ENCODE results near the gene ZNF335.
"Not testable (repeated sequence)": the region's sequence is repeated elsewhere in the genome, so short reads cannot be mapped to it uniquely, and the experiment has no call there.

The ZNF335 gene

DNA sequence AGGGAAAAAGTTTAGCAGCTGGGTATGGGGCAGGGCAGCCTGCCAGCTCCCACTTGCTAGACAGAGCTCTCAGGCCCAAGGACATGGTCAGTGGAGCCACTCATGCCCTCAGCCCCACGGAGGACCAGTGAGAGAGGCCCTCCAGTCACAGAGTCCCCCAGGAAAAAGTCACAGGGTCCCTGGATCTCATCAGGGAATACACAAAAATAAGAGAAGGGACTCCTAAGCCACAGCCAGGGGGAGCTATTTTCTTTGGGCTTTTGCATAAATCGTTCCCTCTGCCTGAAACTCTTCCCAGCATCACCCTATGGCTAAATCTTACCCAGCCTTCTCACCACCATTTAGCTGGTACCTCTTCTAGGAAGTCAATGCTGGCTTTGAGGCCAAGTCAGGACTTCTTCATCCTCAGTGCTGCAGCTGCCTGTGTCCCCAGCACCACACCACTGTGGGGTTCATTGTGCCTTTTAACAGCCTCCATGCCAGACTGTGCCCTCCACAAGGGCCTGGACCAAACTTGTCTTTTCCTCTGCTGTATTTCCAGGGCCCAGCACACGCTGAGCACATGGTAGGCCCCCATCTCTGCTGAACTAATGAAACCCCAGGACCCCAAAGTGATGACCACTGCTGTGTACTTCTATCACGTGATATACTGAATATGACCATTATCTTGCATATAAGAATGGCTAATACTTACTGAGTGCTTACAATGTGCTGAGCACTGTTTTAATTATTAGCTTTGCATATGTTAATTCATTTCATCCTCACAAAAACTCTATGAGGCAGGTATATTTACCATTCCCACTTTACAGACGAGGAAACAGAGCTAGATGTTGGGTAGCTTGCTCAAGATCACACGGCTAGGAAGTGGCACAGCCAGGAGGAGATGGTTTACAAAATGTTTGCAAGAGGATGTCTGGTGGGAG, 2.0 kb downstream of the ZNF335 start:
- DNase-seq: peak; percentile 45

DNA sequence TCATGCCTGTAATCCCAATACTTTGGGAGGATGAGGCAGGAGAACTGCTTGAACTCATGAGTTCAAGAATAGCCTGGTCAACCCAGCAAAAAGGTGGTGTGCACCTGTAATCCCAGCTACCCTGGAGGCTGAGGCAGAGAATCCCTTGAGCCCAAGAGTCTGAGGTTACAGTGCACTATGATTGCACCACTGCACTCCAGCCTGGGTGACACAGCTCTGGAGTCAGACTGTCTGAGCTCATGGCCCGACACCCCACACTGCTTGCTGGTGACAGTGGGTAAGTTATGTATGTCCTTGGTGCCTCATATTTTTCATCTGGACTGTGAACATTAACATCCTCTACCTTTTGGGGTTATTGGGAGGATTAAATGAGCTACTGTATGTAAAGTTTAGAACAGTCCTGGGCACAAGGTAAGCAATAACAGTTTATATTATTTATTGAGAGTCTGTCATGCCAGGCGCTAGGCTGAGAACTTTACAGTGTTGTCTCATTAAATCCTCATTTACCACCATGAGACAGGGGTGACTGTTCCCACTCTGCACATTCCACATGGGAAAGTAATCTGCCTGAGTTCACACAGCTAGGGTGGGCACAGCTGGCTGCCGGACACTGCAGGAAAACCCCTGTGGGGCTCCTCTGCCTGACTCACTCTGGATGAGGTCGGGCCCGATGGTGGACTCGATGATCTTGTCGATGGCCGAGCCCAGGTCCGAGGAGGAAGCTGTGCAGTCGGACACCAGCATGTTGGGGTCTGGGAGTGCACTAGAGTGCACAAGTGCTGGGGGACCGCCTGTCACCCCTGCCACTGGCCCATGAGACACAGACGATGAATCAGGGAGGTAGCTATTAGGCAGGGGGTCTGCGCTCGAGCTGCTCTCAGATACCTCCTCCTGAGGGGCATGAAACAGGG, 2.9 kb downstream of the ZNF335 start:
- no peak for DNase-seq

DNA sequence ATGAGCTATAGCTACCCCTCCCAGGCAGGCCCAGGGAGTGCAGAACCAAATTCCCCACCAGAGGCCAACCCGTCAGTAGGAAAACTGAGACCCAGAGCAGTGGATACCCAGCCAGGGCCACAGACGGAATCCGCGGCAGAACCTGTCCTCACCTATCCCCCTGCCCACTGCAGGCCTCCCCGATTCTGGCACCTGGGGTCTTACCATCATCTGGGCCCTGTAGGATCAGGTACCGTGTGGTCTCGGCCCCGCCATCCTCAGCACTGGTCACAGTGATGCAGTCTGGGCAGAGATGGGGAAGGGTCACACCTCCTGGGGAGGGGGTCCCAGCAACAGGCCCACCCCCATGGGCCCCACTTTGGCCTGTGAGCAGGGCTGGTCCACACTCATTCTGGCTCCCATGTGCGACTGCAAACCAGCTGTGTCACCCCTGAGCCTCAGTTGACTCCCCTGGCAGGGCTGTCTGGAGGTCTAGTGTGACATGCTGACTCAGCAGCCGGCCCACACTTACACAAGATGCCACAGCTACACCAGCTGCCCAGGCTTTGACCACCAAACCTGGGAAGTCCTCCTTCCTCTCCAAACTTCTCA, 3.8 kb downstream of the ZNF335 start:
- no peak for DNase-seq

DNA sequence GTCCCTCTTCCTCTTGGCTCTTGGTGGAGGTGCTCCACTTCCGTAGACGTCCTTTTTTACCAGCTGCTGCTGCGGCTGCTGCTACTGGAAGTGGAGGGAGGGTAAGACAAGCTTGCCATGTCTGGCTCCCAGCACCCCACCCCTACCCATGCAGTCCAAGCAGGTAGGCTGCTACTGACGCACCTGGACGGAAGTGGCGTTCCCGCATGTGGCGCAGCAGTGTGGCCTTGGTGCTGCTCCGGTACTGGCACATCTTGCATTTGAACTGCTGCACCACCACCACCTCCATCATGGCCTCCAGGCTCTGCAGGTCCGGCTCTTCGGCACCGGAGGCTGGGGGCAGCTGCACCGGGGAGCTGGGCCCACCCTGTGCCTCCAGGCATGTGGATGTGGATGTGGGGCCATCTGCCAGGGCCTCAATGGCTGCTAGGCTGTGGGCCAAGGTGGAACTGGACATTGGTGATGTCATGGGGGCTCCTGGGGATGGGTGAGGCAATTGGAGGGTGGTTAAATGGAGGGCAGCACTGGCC, 4.4 kb downstream of the ZNF335 start:
- DNase-seq: no peak

DNA sequence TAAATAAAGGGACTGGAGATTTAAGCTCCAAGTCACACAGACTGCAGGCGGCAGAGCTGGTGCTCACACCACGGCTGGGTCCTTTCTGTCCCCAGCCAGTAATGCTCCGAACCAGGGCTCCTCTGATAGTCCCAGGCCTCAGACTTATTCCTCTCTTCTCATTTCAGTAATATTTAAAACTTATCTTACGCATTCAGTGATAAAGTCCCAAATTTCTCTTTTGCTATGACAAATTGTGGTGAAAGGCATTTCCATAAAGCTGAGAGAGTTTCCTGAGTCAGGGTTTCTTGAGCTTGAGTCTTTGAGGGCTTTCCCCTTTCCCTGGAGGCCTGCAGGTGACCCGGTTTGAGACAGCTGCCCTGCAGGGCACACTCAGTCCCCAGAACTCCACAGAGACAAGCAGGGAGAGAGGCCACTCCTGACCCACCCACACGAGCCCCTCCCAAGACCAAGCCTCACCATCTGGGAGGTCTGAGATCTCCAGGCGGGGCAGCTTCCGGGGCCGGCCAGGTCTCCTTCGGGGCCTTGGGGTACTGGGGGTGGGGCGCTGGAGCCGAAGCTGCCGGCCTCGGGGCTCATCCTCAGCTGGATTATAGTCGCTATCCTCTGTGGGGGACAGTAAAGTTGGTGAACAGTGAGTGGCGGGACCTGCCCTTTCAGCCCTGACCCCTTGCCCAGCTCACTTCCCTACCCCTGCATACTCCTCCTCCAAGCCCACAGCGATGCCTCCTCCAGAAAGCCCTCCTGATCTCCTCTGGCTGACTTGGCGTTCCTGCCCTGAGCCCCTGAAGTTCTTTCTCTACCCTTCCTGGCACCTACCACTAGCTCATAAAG, 6.6 kb downstream of the ZNF335 start:
- DNase-seq: no peak

DNA sequence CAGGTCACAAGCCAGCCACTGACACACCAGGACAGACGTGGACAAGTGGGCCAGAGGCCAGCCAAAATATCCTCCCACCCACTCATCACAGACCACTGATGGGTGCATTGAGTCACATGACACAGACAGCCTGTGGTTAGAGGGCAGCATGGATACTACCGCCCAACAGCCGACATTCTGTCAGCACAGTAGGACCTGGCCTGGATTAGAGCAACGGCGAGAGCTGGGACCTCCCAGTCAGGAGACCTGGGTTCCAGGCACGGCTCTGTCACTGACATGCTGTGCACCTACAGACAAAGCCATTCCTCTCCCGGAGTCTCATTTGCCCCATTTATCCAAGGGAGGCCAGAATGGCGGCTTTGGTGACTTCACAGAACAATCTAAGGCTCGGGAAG, 8.0 kb downstream of the ZNF335 start:
- DNase-seq: no peak

DNA sequence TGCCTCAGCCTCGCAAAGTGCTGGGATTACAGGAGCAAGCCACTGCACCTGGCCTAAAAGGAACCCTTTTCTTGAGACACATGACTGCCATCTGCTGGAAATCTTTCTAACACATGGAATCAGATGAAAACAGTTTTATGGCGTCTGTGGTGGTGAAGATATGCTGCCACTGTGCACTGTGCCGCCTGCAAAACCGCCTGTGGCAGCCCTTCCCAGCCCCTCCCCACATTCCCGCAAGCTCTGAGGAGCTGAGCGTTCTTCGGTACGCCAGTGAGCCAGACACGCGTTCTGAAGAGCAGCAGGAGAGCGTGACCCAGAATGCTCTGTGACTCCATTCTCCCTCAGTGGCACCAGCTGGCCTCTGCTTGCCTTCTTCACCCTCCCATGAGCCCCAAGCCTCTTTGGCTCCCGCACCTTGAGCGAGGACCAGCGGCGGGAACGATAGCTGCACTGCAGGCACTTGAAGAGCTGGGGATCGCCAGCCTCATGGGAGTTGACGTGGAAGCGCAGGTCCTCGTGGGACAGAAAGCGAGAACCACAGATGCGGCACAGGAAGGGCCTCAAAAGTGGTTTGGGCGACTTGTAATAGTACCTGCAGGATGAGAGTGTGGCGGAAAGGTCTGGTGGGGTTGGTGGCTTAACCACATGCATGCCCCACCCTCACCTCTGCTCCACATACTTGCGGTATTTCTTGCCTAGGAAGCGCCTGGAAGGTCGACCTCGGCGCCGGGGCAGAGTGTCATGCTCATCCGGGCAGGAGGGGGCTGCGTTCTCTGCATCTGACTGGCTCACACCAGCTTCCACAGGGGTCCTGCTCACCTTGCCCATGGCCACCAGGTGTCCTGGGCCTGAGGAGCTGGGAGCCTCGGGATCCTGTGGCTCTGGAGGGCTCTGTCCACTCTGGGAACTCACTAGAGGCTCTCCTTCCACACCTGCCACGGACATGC, 8.7 kb downstream of the ZNF335 start:
- peak; percentile 51 for DNase-seq

DNA sequence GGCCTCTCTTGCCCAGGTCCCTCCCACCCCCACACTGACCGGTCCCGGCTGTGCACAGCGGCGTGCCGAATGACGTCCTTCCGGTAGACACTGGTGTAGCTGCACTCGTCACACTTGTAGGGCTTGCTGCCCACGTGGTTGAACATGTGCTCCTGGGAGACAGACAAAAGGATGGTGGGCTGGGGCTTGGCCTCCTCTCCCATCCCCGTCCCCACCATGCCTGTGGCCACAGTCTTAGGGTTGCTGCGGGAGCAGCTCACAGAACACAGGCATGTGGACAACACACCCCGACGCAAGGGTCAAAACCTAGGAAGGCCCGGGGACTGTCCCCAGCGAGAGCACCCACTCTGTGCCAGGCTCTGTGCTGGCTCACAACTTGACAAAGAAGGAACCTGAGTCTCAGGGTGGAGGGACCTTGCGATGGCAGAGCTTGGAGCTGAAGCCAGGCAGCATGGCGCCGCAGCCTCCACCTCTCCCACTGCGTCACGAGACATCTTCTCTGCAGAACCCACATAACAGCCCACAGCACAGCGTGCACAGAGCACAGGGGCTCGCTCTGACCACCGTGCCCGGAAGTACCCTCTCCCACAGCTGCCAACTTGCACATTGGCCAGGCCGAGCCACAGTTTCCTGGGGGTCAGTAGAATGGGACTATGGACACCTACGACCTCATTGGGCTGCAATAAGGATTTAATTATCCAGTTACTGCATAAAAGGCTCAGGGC, 9.8 kb downstream of the ZNF335 start:
- DNase-seq: no peak

DNA sequence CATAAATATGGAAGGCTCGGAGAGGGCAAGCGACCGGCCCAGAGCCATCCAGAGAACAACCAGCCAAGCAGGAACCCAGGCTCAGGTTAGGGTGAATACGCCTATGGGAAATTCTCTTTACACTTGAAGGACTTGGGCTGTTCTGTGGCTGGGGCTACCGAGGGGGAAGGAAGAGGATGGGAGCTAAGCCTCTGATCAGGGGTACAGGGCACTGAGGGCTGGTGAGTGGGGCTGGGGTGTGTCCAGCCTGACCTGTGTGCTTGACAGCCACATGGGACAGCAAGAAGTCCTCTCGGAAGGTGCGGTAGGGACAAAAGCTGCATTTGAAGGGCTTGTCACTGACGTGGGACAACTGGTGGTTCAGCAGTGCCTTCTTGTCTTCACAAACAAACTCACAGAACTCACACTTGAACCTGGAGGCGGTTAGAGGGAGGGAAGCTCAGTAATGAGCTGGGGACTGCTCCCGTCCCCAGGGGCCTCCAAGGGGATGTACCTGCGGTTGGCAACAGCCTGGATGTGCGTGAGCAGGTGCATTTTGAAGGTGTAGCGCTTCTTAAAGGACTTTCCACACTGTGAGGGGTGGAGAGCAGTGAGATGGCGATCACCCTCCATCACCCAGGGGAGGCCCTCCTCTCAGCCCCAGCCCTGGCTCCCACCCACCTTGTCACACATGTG, 11.9 kb downstream of the ZNF335 start:
- DNase-seq: no peak

DNA sequence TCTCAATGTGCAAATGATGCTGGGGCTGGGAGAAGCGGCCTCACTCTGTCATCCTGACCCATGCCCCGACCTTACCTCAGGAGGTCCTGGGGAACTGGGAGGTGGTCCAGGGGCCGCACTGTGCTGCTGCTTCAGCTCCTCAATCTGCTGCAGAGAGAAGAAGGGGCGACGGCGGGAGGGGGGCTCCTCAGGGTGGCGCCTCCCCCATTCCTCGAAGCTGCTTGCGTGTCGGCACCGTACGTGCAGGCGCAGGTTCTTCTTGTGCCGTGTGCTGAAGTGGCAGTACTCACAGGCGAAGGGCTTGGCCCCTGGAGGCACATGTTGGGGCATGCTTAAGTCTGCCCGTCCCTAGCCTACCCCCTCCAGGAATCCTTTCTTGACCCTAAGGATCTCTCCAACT, 12.9 kb downstream of the ZNF335 start:
- no peak for DNase-seq

DNA sequence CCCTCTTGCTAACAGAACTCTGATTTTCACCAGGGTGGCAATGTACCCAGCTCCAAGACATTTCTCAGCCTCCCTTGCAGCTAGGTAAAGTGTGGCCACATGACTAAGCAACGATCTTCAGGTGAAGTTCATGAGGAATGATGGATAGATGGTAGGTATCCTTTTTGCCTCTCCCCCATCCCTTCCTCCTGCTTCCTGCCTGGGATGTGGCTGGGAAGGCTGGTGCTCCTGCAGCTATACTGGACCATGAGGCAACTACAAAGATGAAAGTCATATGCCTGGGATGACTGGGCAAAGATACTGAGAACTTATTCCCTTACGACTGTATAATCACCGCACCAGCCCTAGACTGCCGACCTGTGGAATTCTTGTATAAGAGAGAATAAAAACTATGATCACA, 13.4 kb downstream of the ZNF335 start:
- no peak for DNase-seq

DNA sequence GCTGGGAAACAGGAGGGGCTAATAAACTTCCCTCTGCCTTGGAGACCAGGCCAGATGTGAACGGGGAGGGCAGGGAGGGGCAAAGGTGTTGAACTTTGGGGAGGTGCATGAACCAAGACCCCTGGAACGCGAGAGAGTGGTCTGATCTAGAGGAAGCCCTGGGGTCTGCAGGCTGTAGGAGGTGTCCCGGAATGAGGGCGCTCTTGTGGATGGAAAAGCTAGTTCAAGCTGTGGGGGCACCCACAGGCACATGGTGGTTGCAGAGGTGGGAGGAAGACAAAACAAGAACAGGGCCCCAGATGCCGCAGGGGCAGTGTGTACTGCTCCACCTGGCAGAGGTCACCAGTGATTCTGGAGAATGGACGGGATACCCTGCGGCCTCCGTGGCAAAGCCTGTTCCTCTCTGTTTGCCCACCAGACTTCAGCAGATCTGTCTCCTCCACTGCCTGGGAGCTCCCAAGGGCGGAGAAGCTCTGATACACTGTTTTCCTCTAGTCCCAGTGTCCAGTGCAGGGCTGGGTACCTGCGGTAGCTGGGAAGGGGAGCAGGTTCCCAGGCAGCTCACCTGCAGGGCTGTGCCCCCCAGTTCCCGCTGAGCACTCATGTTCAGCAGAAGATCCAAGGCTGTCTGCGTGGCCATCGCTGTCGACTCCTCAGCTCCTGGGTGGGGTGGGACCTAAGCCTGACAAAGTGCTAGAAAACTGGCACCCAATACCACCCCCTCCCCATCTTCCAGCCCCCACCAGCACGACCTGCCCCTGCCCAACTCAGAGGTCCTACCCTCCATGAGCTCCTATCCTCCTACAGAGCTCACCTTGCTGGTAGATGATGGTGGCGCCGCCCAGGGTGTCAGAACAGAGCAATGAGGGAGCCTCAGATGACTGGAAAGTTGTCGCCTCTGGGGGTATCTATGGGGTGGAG, 14.7 kb downstream of the ZNF335 start:
- no peak for DNase-seq

DNA sequence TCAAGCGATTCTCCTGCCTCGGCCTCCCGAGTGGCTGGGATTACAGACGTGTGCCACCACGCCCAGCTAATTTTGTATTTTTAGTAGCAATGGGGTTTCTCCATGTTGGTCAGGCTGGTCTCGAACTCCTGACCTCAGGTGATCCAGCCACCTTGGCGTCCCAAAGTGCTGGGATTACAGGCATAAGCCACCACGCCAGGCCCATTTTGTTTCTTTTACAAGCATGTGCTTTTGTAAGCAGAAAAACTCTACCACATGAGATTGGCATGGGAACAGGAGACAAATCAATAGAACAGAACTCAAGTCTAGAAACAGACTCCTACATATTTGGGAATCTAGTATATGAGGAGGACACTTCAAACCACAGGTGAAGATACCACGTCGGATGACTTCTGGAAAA, 15.7 kb downstream of the ZNF335 start:
- DNase-seq: not testable (repeated sequence)

DNA sequence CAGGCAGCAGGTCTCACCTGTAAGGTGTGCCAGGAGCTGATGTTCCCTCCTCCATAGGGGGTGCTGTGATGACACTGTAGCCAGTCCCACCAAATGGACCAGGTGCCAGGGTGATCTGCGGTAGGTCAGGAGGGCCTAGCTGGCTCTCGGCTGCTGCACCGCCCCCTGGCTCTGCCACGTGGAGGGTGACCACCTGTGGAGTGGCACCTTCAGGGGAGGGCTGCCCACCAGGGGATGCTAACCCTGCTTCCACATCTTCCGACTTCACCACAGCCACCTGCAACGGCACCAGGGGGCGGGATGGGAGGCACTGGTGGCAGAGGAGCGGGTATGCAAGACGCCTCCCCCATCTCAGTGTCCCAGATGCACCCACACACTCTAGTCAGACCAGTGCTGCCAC, 18.3 kb downstream of the ZNF335 start:
- DNase-seq: no peak

DNA sequence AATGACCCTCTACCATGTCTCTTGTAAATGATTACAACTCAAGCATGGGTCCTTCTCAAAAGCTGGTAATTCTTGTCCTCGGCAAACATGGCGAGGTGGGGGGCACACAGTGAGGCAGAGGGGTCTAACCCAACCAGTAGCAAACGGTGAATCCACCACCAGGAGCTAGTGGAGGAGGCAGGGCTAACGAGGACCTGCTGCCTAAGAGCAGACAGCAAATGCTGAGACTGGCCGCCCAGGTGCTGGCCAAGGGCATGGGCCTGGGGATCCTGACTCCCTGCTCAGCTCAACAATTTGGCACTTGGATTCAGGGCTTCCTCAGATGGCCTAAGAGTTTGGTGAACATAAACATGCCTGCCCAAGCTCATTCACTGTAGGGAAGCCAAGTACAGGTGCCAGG, 19.1 kb downstream of the ZNF335 start:
- DNase-seq: no peak

DNA sequence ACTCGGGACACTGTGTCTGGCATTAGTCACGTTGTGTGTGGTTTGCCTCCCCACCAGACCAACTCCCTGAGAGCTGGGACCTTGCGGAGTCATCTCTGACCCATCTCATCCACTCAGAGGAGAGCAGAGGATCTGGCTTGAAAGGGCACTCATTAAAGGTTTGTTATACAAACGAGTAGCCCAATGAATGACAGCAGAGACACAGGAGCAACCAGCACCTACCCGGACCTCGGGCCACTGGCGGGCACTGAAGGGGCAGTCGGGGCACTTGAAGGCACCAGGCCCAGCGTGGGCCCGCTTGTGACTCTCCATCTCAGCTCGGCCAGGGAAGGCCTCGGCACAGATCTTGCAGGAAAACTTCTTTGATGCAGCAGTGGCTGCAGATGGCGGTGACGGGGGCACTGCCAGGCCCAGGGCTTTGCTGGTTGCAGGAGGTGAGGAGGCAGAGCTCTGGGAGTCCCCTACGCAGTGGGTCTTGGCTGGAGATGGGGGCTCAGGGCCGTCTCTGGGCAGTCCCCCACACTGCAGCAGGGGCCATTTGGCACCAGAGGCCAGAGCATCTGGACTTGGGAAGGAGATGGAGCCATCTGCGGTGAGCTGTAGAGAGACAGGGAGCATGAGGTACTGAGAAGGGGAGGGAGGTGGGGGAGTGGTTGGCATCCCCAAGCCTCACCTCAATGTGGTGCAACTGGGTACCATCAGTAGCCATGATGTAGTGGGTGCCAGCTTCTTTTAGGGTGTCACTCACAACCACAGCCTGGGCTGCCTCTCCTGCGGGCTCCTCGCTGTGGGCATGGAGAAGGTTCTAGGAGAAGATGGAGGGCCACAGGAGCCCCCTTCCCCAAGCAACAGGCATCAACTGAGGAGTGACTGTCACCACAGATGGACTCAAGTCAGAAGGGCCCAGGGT, 19.8 kb downstream of the ZNF335 start:
- DNase-seq: no peak

DNA sequence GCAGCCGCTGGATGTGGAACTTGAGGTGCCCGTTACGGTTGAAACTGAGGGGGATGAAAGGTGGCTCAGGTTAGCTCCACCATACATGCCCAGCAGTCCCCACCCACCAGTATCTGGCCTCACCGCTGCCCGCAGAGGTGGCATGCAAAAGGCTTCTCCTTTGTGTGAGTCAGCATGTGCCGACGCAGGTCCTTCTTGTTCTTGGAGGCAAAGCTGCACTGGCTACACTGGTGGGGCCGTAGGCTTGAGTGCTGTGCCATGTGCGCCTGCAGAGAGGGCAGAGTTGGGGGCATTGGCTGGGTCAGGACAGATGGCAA, 21.7 kb downstream of the ZNF335 start:
- no peak for DNase-seq
